ENCODE results near the gene CYLD.

The CYLD gene

DNA sequence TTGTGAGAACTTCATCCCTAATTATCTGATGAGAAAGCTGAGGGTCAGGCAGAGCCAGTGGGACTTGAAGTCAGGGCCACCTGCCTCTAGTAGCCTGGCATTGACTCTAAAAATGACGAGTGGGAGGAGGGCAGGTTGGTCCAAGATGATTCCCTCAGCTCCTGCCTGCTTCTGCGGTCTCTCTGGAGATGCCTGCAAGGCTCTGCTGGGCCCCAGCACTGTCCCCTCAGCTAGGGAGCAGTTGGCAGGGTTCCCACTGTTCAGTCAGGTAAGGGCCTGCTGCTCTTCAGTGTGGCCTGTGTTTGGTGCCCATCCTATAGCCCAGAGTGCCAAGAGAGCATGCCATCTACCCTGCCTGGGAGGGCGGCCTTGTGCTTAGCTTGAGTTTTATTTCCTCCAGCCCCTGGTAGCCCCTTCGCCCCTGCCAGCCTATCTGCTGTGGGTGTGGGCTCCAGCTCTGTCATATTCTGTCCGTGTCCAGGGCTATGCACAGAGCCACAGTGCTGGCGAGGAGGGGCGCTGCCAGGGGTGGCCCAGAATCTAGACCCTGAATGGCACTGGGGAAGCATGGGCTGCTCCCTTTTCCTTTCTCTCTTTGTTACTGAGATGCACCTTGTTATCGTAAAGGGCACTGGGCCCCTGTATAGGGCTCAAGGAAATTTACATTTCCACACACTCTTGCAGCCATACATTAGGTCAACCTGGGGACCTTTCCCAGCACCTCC is 68.5 kb downstream of the CYLD start:
- peaks cover 2% of the 10 kb centered on the region for H3K27me3 ChIP-seq (ENCODE audit: insufficient read depth, poor library complexity, severe bottlenecking)
- TF ChIP-seq SPI1 (IDR thresholded peaks at IDR 0.05; ENCODE audit: borderline replicate concordance, low read depth), result no peak
- no peak for TF ChIP-seq REST (IDR thresholded peaks at IDR 0.05; ENCODE audit: insufficient replicate concordance, low read depth)
- TF ChIP-seq POLR2AphosphoS5 (IDR thresholded peaks at IDR 0.05; ENCODE audit: low read depth), result no peak
- TF ChIP-seq GABPA (IDR thresholded peaks at IDR 0.05; ENCODE audit: low read depth), result no peak
- TF ChIP-seq CTCF (IDR thresholded peaks at IDR 0.05; ENCODE audit: insufficient read depth, low read length), result no peak
- DNase-seq (ENCODE audit: low read depth in 1 of 2, low spot score in 1 of 2), result no peak
- no peak overlapping the region for H3K27ac ChIP-seq (replicated peaks)
- no peak overlapping the region for H3K4me3 ChIP-seq (replicated peaks; ENCODE audit: insufficient read depth, low read length)

- H3K27me3 ChIP-seq (ENCODE audit: insufficient read depth, poor library complexity, severe bottlenecking), result peaks cover 2% of the 10 kb centered on the region
- TF ChIP-seq POLR2AphosphoS5 (IDR thresholded peaks at IDR 0.05; ENCODE audit: low read depth) (no peak), CTCF (IDR thresholded peaks at IDR 0.05; ENCODE audit: insufficient read depth, low read length) (no peak), GABPA (IDR thresholded peaks at IDR 0.05; ENCODE audit: low read depth) (no peak), REST (IDR thresholded peaks at IDR 0.05; ENCODE audit: insufficient replicate concordance, low read depth) (no peak), SPI1 (IDR thresholded peaks at IDR 0.05; ENCODE audit: borderline replicate concordance, low read depth) (no peak)
- no peak overlapping the region for H3K27ac ChIP-seq (replicated peaks)
- DNase-seq (ENCODE audit: low read depth in 1 of 2, low spot score in 1 of 2), result no peak
- H3K4me3 ChIP-seq (replicated peaks; ENCODE audit: insufficient read depth, low read length), result no peak overlapping the region
Measured at GRCh38 chr16:50812046-50812445, 70.2 kb downstream of the CYLD start.

DNA sequence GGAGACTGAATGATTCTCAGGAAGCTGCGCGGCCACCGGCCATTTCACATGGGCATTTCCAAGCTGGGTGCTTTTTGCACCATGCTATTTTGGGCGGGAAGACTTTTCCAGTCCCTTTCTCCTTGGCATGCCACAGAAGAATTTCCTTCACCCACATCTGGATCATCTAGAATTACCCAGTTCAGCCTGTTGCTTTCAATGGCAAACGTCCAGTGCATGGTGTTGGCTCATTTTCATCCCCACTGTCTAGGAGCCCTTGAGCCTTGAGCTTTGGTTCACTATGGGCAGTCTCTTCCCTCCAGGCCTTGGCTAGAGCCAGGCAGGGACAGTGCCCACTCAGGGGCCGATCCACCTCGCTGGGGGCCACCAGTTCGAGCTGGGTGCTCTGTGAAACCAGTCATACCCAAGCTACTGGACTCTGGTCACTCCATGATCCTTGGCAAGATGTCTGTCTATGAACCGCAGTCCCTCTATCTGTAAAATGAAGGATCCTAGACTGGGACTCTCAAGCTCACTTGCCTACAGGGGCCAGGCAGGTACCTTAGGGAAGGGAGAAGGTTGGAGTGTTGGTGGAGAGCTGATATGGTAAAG is 71.1 kb downstream of the CYLD start:
- Histone ChIP-seq H3K27ac (replicated peaks) (no peak overlapping the region), H3K4me3 (replicated peaks; ENCODE audit: insufficient read depth, low read length) (no peak overlapping the region), H3K27me3 (ENCODE audit: insufficient read depth, poor library complexity, severe bottlenecking) (peaks cover 2% of the 10 kb centered on the region)
- no peak for DNase-seq (ENCODE audit: low read depth in 1 of 2, low spot score in 1 of 2)
- no peak for TF ChIP-seq REST (IDR thresholded peaks at IDR 0.05; ENCODE audit: insufficient replicate concordance, low read depth)
- TF ChIP-seq GABPA (IDR thresholded peaks at IDR 0.05; ENCODE audit: low read depth), result no peak
- TF ChIP-seq CTCF (IDR thresholded peaks at IDR 0.05; ENCODE audit: insufficient read depth, low read length), result no peak
- TF ChIP-seq SPI1 (IDR thresholded peaks at IDR 0.05; ENCODE audit: borderline replicate concordance, low read depth), result no peak
- TF ChIP-seq POLR2AphosphoS5 (IDR thresholded peaks at IDR 0.05; ENCODE audit: low read depth), result no peak
